Activated naive CD8-positive, alpha-beta T cell treated with anti-CD3 and anti-CD28 coated beads, Interleukin-2, amount 10 ng/mL, durations not matched to agents 7 days and 5 days (primary cell): Measurements from ENCODE around the gene GPR155. TPM values are rescaled to one million over a fixed set of nuclear protein-coding genes. Genes with fewer than 3 reads are reported as not detected.
"Not testable (repeated sequence)": the region's sequence is repeated elsewhere in the genome, so short reads cannot be mapped to it uniquely, and the experiment has no call there.

Source experiments
- ATAC-seq: fragments of 150-1000 bp; cut with Tn5 transposase; one replicate; pipeline ENCODE4 v1.10.0; 2021; ENCODE audit warnings: low read depth, moderate library complexity
- POLR2A ChIA-PET: fragments of 350-600 bp; sonication (Branson Sonifier 250); formaldehyde crosslinking; loops from one replicate; lab custom pipeline; 2021; ENCODE audit warnings: antibody characterized with exemption; lab: Charles Lee
- DNase-seq: peaks from one replicate; pipeline ENCODE4 v3.0.0; 2021
- H3K27ac Mint-ChIP-seq: one replicate; pipeline ENCODE4 v1.8.0; 2022; ENCODE audit warnings: mild to moderate bottlenecking, mixed read lengths
- H3K27me3 Mint-ChIP-seq: one replicate; pipeline ENCODE4 v1.8.0; 2022; ENCODE audit warnings: mild to moderate bottlenecking, moderate library complexity, mixed read lengths
- H3K36me3 Mint-ChIP-seq: one replicate; pipeline ENCODE4 v1.8.0; 2021; ENCODE audit warnings: mild to moderate bottlenecking, mixed read lengths
- H3K4me1 Mint-ChIP-seq: one replicate; pipeline ENCODE4 v1.8.0; 2021; ENCODE audit warnings: mixed read lengths
- H3K4me3 Mint-ChIP-seq: one replicate; pipeline ENCODE4 v1.8.0; 2022; ENCODE audit warnings: mild to moderate bottlenecking, moderate library complexity, mixed read lengths
- H3K9me3 Mint-ChIP-seq: one replicate; pipeline ENCODE4 v1.8.0; 2021; ENCODE audit warnings: mixed read lengths
- total RNA-seq, 2 experiments: library from RNA; stranded (reverse); gene quantifications; one replicate each; pipeline ENCODE4 v1.2.3, GENCODE V29; 2021

Gene GPR155
- total RNA-seq, 2 experiments from 2014 or later: 24.3 to 25.8 TPM

- no peaks in the 10 kb centered on the region for H3K9me3 Mint-ChIP-seq
- ATAC-seq (peak; percentile 83), DNase-seq (peak; percentile 92)
- peak overlapping the region; percentile 89 for H3K27ac Mint-ChIP-seq
- H3K36me3 Mint-ChIP-seq: peaks cover 4% of the 10 kb centered on the region
- POLR2A ChIA-PET: interaction anchor here (0.7 to 2.0 kb wide), 10 partner anchors 16 to 110 kb away, joined by 3 to 8 read pairs (median 5); partner anchors contain the start of genes SCRN3 and WIPF1
- H3K27me3 Mint-ChIP-seq: no peaks in the 10 kb centered on the region
- H3K4me1 Mint-ChIP-seq: peaks cover 54% of the 10 kb centered on the region
- H3K4me3 Mint-ChIP-seq: peak overlapping the region; percentile 100
These were observed 435 bp upstream of the GPR155 start for GRCh38 chr2:174487108-174487819.

DNA sequence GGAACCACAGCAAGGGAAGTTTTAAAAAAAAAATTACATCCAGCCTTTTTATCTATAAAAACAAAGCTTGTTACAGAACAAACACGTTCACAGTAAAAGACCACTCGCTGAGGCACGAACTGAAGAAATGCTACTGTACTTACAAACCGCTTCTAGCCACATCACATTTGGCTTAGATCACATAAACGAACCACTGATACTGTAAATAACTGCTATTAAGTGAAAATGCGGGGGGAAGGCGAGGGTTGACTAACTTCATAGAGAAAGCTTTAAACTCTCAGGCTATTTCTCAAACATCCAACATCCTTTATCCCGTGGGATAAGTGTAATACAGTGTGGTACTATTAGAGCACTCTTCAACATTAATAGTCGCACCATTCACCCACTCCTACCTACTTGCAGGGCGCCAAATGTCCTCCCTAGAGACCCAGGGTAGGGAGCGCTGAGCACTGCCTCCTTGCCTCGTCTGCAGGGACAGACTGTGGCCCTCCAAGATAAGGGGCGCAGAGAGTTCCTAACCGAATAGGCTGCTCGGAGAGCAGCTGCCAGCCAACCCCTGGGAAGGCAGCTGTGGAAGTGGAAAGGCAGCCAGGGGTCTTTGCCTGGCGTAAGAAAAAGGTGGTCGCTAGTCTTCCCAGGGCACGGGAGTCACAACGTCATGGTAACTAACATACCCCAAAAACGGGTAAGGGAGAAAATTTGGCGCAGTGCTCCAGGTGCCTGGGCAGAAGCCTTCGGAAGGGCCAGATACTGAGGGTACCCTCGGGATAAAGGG is 854 bp downstream of the GPR155 start:
- no peak for DNase-seq
- Mint-ChIP-seq H3K36me3 (peaks cover 14% of the 10 kb centered on the region), H3K4me3 (peak overlapping the region; percentile 100), H3K9me3 (no peaks in the 10 kb centered on the region), H3K27ac (peak overlapping the region; percentile 96), H3K27me3 (no peaks in the 10 kb centered on the region), H3K4me1 (peaks cover 46% of the 10 kb centered on the region)
- POLR2A ChIA-PET: interaction anchor here (0.8 to 2.0 kb wide), 11 partner anchors 17 to 523 kb away, joined by 3 to 8 read pairs (median 5); partner anchors contain the start of genes SCRN3 and WIPF1
- peak; percentile 30 for ATAC-seq

GRCh38 chr2:174485045-174485444 is 1.8 kb downstream of the GPR155 start:
- DNase-seq, H3K9me3 Mint-ChIP-seq, H3K27me3 Mint-ChIP-seq, ATAC-seq: not testable (repeated sequence)
- H3K36me3 Mint-ChIP-seq: peaks cover 14% of the 10 kb centered on the region
- H3K4me3 Mint-ChIP-seq: peak overlapping the region; percentile 100
- POLR2A ChIA-PET: interaction anchor here (1.1 to 1.9 kb wide), 5 partner anchors 9 to 522 kb away, joined by 3 to 6 read pairs (median 3); no protein-coding TSS in a partner anchor
- H3K27ac Mint-ChIP-seq: peak overlapping the region; percentile 46
- peaks cover 40% of the 10 kb centered on the region for H3K4me1 Mint-ChIP-seq

GRCh38 chr2:174484573-174484972 is 2.3 kb downstream of the GPR155 start:
- H3K27me3 Mint-ChIP-seq: no peaks in the 10 kb centered on the region
- H3K27ac Mint-ChIP-seq: peak overlapping the region; percentile 46

DNA sequence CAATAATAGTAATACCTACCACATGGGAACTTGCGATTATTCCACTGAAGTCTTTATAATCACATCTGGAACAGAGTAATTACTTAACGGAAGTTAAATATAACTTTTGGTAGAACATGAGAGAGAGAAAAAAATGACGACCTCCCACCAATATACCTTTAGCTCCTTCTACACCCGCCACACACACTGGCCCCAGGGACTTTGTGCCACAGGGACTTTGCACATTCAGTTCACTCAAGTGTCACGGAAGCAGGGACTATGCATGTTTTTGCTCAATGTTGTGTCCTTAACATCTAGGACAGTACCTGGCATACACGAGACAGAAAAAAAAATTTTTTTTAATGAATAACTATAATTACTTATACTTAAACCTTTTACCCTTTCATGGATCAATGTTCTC is 4.0 kb downstream of the GPR155 start:
- Mint-ChIP-seq H3K27me3 (no peaks in the 10 kb centered on the region), H3K36me3 (peaks cover 22% of the 10 kb centered on the region)
- POLR2A ChIA-PET: interaction anchor here (0.6 kb wide), 1 partner anchor 64 kb away, joined by 3 read pairs; no protein-coding TSS in a partner anchor

More at GRCh38 chr2:174484573-174484972, 2.3 kb downstream of the GPR155 start:
- H3K4me3 Mint-ChIP-seq: peak overlapping the region; percentile 100
- DNase-seq: no peak
- ATAC-seq: no peak
- H3K4me1 Mint-ChIP-seq: peaks cover 36% of the 10 kb centered on the region
- H3K36me3 Mint-ChIP-seq: peaks cover 14% of the 10 kb centered on the region
- H3K9me3 Mint-ChIP-seq: no peaks in the 10 kb centered on the region
- POLR2A ChIA-PET: interaction anchor here (1.1 to 1.5 kb wide), 3 partner anchors 9 to 70 kb away, joined by 3 to 6 read pairs (median 3); no protein-coding TSS in a partner anchor

GRCh38 chr2:174477759-174478158 is 9.1 kb downstream of the GPR155 start:
- no peak overlapping the region for H3K4me3 Mint-ChIP-seq
- POLR2A ChIA-PET: no interaction called here
- DNase-seq: no peak
- H3K27ac Mint-ChIP-seq: no peak overlapping the region
- H3K4me1 Mint-ChIP-seq: peaks cover 12% of the 10 kb centered on the region
- H3K9me3 Mint-ChIP-seq: no peaks in the 10 kb centered on the region
- no peak for ATAC-seq
- peaks cover 37% of the 10 kb centered on the region for H3K36me3 Mint-ChIP-seq
- H3K27me3 Mint-ChIP-seq: no peaks in the 10 kb centered on the region

More for the DNA sequence above, 4.0 kb downstream of the GPR155 start:
- DNase-seq (no peak), ATAC-seq (no peak)
- no peak overlapping the region for H3K4me3 Mint-ChIP-seq
- H3K9me3 Mint-ChIP-seq: no peaks in the 10 kb centered on the region
- peaks cover 24% of the 10 kb centered on the region for H3K4me1 Mint-ChIP-seq
- no peak overlapping the region for H3K27ac Mint-ChIP-seq

- Mint-ChIP-seq H3K4me3 (no peak overlapping the region), H3K4me1 (peaks cover 5% of the 10 kb centered on the region), H3K27me3 (no peaks in the 10 kb centered on the region), H3K27ac (no peak overlapping the region), H3K9me3 (no peaks in the 10 kb centered on the region), H3K36me3 (peaks cover 25% of the 10 kb centered on the region)
- DNase-seq: no peak
- ATAC-seq: no peak
- POLR2A ChIA-PET: no interaction called here
These were observed 13.0 kb downstream of the GPR155 start for GRCh38 chr2:174473796-174474195.

- Mint-ChIP-seq H3K27me3 (no peaks in the 10 kb centered on the region), H3K9me3 (no peaks in the 10 kb centered on the region), H3K4me1 (peaks cover 3% of the 10 kb centered on the region), H3K36me3 (peaks cover 22% of the 10 kb centered on the region), H3K4me3 (no peak overlapping the region), H3K27ac (no peak overlapping the region)
- POLR2A ChIA-PET: no interaction called here
- ATAC-seq (no peak), DNase-seq (no peak)
These were observed 21.5 kb downstream of the GPR155 start for GRCh38 chr2:174465327-174465726.

DNA sequence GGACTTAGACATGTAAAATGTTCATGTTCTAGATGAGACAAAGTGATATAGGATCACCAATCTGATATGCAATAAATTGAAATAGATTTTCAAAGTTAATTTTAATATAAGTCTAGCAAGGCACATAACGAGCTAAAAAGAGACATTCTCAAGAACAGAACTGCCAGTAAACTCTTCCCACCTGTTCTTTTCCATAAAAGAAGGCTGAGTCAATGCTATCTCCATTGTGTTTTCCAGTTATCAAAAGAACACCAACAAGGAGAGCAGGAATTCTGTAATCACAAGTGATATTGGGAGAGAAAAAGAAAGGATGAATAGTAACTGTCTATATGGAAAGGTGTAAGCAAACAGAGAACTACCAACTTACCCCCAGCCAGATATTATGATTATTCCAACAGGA is 25.6 kb downstream of the GPR155 start:
- ATAC-seq: no peak
- Mint-ChIP-seq H3K9me3 (no peaks in the 10 kb centered on the region), H3K4me3 (no peak overlapping the region), H3K36me3 (peaks cover 8% of the 10 kb centered on the region), H3K27me3 (no peaks in the 10 kb centered on the region), H3K27ac (no peak overlapping the region), H3K4me1 (peaks cover 3% of the 10 kb centered on the region)
- POLR2A ChIA-PET: no interaction called here
- no peak for DNase-seq

DNA sequence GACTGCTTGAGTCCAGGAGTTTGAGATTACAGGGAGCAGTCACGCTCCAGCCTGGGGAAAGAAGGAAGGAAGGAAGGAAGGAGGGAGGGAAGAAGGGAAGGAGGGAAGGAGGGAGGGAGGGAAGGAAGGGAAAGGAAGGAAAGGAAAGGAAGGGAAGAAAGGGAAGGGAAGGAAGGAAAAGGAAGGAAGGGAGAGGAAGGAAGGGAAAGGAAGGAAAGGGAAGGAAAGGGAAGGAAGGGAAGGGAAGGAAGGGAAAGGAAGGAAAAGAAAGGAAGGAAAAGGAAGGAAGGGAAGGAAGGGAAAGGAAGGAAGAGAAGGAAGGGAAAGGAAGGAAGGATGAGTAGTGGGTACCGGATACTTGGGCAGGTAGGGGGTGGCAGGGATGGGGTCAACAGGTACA is 32.3 kb downstream of the GPR155 start:
- H3K9me3 Mint-ChIP-seq: no peaks in the 10 kb centered on the region
- ATAC-seq (no peak), DNase-seq (no peak)
- no peak overlapping the region for H3K27ac Mint-ChIP-seq
- no peaks in the 10 kb centered on the region for H3K27me3 Mint-ChIP-seq
- no peak overlapping the region for H3K4me3 Mint-ChIP-seq
- H3K36me3 Mint-ChIP-seq: peaks cover 27% of the 10 kb centered on the region
- POLR2A ChIA-PET: no interaction called here
- peaks cover 4% of the 10 kb centered on the region for H3K4me1 Mint-ChIP-seq

DNA sequence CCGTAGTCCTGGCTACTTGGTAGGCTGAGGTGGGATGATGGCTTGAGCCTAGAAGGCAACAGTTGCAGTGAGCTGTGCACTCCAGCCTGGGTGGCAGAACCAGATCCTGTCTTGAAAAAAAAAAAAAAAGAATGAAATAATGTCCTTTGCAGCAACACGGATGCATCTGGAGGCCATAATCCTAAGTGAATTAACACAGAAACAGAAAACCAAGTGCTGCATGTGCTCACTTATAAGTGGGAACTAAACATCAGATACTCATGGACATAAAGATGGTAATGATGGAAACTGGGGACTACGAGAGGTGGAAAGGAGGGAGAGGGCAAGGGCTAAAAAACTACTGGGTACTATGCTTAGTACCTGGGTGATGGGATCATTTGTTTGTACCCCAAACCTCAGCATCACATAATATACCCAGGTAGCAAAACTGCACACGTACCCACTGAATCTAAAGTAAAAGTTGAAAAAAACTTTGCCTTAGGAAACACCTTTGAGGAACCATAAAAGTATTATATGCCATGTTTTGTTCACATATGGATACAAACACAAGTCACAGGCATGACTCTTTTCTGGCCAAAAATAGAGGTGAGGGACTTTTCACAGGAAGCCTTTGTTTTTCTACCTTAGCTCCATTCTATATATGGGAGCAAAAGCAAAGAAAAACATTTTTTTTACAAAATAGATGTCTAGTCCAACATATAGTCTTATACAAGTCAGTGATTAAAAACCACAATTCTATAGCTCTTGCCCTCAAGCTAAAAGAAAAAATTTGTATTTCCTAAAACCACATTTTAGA is 36.6 kb downstream of the GPR155 start:
- ATAC-seq (no peak), DNase-seq (no peak)
- Mint-ChIP-seq H3K27me3 (no peaks in the 10 kb centered on the region), H3K27ac (no peak overlapping the region), H3K9me3 (no peaks in the 10 kb centered on the region), H3K4me3 (no peak overlapping the region), H3K36me3 (peaks cover 33% of the 10 kb centered on the region), H3K4me1 (peaks cover 4% of the 10 kb centered on the region)
- POLR2A ChIA-PET: no interaction called here

DNA sequence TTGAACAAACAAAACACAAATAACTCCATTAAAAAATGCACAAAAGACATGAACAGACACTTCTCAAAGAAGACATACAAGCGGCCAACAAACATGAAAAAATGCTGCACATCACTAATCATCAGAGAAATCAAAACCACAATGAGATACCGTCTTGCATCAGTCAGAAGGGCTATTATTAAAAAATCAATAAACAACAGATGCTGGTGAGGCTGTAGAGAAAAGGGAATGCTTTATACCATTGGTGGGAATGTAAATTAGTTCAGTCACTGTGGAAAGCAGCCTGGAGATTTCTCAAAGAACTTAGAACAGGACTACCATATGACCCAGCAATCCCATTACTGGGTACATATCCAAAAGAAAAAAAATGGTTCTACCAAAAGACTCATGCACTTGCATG is 37.8 kb downstream of the GPR155 start:
- DNase-seq (no peak), ATAC-seq (no peak)
- Mint-ChIP-seq H3K4me1 (peaks cover 4% of the 10 kb centered on the region), H3K36me3 (peaks cover 36% of the 10 kb centered on the region), H3K9me3 (no peaks in the 10 kb centered on the region), H3K4me3 (no peak overlapping the region), H3K27ac (no peak overlapping the region), H3K27me3 (no peaks in the 10 kb centered on the region)
- POLR2A ChIA-PET: no interaction called here

DNA sequence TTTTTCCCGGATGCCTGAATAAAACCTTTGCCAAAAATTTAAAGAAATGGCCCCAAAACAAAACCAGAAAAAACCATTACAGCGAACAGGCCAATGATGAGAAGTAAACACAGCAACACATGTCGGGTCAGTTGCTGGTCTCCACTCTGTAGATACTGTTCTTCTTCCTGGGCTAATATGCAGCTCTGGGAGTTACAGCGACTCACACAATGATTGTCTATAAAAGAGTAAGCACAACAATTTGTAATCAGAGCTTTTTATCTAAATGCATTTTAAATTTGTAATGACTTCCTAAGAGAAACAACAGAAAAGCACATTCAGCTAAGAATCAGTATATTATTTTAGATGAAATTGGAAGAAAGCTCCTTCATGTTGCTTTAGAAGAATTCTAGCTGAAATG is 40.3 kb downstream of the GPR155 start:
- POLR2A ChIA-PET: no interaction called here
- no peak for ATAC-seq
- DNase-seq: no peak
- Mint-ChIP-seq H3K36me3 (peaks cover 28% of the 10 kb centered on the region), H3K27ac (no peak overlapping the region), H3K9me3 (no peaks in the 10 kb centered on the region), H3K27me3 (no peaks in the 10 kb centered on the region), H3K4me1 (peaks cover 4% of the 10 kb centered on the region), H3K4me3 (no peak overlapping the region)
